HG02870 (cell line): ENCODE measurements around the gene PGAM4.
"Not testable (repeated sequence)": the region's sequence is repeated elsewhere in the genome, so short reads cannot be mapped to it uniquely, and the experiment has no call there.

ENCODE experiments used
- ATAC-seq: cut with Tn5 transposase; IDR thresholded peaks from one replicate; pipeline ENCODE4 v1.9.1; 2021; ENCODE audit warnings: mild to moderate bottlenecking, moderate library complexity; ENCODE audit not compliant: unreplicated experiment

PGAM4 gene

GRCh38 chrX:77969538-77969937 lies at the start of gene PGAM4:
Gene PGAM4, minus strand, starts transcription at chrX:77969638. Its CDS starts 0 bp downstream, at chrX:77969638.
- ATAC-seq, result no peak

DNA sequence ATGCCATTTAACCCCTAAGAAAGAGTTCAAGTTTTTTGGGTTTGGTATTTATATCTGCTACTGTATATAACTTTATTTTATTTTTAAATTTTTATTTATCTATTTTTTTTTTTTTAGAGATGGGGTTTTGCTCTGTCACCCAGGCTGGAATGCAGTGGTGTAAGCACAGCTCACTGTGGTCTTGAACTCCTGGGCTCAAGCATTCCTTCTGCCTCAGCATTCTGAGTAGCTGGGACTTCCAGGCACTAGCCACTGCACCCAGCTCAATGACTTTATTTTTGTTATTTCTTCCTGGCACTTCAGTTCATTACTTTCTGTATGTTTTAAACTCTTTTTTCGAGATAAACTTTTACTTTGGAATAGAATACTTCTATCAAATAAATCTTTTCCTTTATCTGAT lies 42.4 kb upstream of the PGAM4 start:
- no peak for ATAC-seq

DNA sequence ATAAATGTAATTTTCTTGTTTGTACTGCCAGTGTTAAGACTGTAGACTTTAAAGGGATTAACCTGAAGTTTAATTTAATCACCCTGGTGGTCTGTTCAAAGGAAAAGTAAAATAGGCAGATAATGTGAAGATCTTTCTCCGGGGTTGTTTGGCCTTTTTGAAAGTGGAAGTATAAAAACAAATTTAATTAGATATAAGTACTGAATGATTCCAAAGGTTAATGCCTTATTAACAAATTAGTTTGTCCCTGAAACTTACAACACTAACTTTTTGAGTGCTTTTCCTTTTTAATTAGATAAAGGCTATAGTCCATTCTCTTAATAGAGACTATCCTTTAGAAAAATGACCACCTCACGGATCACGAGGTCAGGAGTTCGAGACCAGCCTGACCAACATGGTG lies 10.4 kb upstream of the PGAM4 start:
- ATAC-seq, result no peak

DNA sequence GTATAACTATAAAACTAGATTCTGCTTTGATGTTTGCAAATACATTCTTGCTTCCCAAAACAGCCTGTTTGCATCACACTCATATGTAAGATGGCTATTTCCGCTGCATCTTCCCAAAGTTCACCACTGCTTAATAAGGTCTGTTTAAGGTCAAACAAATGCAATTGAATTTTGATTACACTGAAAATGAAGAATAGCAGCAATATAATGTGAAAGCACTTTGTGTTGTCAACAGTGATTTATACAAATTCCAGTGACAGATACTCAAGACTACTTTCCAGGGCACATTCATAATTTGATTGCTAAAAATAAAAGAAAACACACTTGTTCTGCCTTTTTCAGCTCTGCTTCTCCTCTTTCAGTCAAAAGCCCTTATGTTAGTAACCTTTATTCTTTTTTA lies 8.1 kb upstream of the PGAM4 start:
- no peak for ATAC-seq

DNA sequence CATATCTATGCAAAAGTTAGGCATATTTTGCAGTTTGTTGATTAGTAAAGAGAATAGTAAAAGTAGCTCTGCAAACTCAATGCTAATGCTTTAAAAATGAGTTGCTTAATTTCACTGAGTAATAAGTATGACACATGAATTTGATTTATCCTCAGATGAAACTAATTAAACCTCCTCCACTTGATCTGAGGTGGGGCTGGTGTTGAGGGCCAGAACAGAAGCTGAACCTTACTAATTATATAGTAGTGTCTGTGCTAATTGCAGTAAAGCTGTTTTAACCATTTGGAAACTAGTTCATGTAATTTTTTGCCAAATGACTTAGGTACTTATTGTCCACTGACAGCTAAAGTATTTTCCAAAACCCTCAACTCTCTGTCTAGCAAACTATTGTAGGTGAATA lies 7.7 kb upstream of the PGAM4 start:
- no peak for ATAC-seq

- ATAC-seq, result no peak
Observed at GRCh38 chrX:77975755-77976154, 6.3 kb upstream of the PGAM4 start.

DNA sequence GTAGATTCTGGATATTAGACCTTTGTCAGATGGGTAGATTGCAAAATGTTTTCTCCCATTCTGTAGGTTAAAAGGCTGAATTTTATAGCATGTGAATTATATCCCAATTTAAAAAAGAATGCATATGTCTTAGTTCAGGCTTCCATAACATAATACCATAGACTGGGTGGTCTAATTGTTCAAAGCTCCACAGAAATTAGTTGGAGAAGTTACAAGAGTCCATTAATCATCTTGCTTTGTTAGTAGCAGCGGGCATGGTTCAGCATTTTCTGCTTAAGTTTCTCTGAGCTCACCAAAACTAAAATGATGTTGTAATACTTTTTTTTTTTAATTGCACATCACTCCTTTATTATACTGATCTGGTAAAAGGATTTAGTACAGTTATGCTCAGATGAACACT lies 1.8 kb downstream of the PGAM4 start:
- no peak for ATAC-seq

GRCh38 chrX:77966361-77966760 lies 3.1 kb downstream of the PGAM4 start:
- no peak for ATAC-seq

DNA sequence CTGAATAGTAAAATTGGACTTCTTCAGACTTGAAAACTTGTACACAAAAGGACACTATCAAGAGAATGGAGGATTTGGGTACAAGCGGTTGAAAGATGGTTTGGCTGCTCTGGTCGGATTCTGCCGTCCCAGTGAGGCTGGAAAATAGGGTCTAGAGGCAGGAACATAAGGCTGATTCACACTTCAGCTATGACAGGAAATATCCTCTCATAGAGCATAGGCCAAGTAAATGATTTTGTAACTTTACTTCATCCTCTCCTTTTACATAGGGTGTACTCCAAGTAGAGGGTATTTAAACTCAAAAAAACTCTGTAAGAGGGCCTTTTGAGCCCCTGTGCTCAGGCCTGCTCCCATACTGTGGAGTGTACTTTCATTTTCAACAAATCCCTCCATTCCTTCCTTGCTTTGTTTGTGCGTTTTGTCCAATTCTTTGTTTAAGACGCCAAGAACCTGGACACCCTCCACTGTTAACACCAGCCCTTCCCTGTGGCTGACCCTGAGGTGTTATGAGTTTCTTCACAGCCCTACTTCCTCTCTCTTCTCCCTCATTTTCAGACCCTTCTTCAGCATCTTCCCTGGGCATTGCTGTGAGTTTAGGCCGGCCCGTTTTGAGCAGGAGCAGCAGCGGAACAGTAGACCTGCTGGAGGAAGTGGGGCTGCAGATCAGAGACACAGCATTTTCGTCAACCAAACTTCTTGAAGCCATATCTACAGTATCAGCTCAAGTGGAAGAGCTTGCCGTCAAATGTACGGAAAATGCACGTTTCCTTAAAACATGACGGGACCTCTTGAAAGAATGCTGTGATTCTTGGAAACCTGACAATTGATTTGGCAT lies 7.2 kb downstream of the PGAM4 start:
- no peak for ATAC-seq

- ATAC-seq, result no peak
Observed at GRCh38 chrX:77961063-77961462, 8.4 kb downstream of the PGAM4 start.

GRCh38 chrX:77960567-77960966 lies 8.9 kb downstream of the PGAM4 start:
- ATAC-seq, result no peak

GRCh38 chrX:77953708-77954107 lies 15.7 kb downstream of the PGAM4 start:
- no peak for ATAC-seq

GRCh38 chrX:77953302-77953701 lies 16.1 kb downstream of the PGAM4 start:
- no peak for ATAC-seq

GRCh38 chrX:77952173-77952572 lies 17.3 kb downstream of the PGAM4 start:
- ATAC-seq, result no peak

DNA sequence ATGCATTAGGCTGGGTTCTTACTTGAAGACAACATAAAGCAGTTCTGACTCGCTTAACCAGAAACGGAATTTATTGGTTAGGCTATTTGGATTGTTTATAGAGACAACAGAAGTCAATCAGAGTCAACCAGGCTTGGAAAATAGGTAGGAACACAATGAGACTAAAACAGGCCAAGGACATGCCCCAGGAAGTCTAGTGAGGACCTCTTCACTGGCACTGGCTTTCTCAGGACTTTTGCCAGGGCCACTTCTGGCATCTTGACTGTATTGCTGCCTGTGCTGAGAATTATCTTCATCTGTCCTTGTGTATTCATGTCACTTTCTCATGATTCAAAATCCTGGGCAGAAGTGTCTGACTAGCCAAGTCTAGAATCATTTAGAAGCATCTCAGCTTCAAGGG lies 19.6 kb downstream of the PGAM4 start:
- ATAC-seq, result no peak

- no peak for ATAC-seq
Observed at GRCh38 chrX:77946571-77946970, 22.9 kb downstream of the PGAM4 start.

DNA sequence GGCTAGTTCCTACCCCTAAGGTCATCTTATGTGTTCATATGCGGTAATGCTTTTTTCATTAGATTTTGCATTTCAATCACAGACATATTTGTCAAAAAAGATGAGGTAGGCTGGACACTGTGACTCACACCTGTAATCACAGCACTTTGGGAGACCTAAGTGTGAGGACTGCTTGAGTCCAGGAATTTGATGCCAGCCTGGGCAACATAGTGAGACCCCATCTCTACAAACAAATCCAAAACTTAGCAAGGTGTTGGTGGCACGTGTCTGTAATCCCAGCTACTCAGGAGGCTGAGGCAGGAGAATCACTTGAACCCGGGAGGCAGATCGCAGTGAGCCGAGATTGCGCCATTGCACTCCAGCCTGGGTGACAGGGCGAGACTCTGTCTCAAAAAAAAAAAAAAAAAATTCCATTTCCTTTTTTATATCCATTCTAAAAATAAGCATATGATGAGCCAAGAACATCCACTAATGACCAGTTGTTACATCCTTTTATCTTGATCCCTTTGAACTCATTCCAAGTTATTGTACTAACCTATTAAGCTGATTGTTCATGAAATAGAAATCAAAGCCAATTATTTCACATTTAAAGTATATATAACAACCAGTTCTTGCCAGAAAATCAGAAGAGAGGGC lies 23.4 kb downstream of the PGAM4 start:
- no peak for ATAC-seq

DNA sequence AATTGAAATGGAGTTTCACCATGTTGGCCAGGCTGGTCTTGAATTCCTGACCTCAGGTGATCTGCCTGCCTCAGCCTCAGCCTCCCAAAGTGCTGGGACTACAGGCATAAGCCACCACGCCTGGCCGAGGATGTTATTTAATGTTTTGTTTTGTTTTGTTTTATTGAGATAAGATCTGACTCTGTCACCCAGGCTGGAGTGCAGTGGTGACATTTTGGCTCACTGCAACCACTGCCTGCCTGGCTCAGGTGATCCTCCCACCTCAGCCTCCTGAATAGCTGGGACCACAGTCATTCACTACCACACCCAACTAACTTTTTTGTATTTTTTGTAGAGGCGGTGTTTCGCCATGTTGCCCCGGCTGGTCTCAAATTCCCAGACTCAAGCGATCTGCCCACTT lies 24.4 kb downstream of the PGAM4 start:
- ATAC-seq, result not testable (repeated sequence)

DNA sequence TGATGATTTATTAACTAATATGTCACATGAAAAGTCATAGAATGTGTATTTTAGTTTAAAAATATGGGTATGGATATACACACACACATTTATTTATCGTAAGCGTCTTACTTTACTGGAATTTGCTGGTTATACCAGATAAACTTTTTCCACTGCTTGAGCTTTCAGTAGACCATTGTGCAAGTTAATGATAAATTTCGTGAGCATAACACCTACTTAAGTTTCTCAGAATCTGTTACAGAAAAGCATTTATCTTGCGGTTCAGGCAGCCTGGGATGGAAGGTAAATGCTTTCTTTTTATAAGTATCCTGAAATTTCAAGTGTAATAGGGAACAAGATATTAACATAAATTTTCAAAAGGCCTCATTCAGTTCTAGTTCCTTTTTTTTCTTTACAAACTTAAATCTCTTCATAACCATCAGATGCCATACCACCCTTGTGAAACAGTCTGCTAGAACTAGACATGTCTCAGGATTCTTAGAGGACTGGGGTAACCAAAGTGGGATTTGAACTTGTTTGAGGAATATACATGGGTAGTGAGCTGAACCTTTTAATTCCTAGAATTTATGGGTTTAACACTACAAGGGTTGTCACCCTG lies 31.3 kb downstream of the PGAM4 start:
- ATAC-seq, result no peak

- no peak for ATAC-seq
Observed at GRCh38 chrX:77937291-77937690, 32.1 kb downstream of the PGAM4 start.

DNA sequence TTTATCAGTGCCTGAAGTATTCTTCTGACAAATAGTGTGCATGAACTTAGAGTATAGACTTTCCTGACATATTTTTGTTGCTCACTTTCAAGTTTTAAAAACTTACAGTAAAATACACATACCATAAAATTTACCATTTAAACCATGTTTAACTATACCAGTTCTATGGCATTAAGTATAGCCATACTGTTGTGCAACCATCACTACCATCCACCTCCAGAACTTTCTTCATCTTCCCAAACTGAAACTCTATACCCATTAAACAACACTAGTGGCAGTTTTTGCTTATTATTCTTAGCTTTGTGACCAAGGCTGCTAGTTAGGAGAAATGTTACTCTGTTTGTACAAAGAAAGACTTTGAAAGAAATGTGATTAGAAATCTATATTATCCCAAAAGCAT lies 33.1 kb downstream of the PGAM4 start:
- ATAC-seq, result no peak

GRCh38 chrX:77935886-77936285 lies 33.6 kb downstream of the PGAM4 start:
- no peak for ATAC-seq
